Measurements from ENCODE around the gene USP25.

USP25 gene

GRCh38 chr21:15895142-15896106 is 165.6 kb downstream of the USP25 start:
- no peak for DNase-seq (ENCODE audit: low read depth, low spot score)
- no peak overlapping the region for H3K4me3 ChIP-seq (ENCODE audit: low read length)

- no peak for DNase-seq (ENCODE audit: low read depth, low spot score)
- no peak overlapping the region for H3K4me3 ChIP-seq (ENCODE audit: low read length)
These were observed 166.7 kb downstream of the USP25 start for GRCh38 chr21:15896501-15896900.

- no peak overlapping the region for H3K4me3 ChIP-seq (ENCODE audit: low read length)
- DNase-seq (ENCODE audit: low read depth, low spot score), result no peak
These were observed 174.6 kb downstream of the USP25 start for GRCh38 chr21:15904389-15904788.

- H3K4me3 ChIP-seq (ENCODE audit: low read length), result no peak overlapping the region
These were observed 178.4 kb downstream of the USP25 start for GRCh38 chr21:15908187-15908586.

GRCh38 chr21:15928196-15928595 is 198.4 kb downstream of the USP25 start:
- DNase-seq (ENCODE audit: low read depth, low spot score), result no peak
- no peak overlapping the region for H3K4me3 ChIP-seq (ENCODE audit: low read length)

More at GRCh38 chr21:15908187-15908586, 178.4 kb downstream of the USP25 start:
- no peak for DNase-seq (ENCODE audit: low read depth, low spot score)

GRCh38 chr21:15928686-15929425 is 199.1 kb downstream of the USP25 start:
- no peak for DNase-seq (ENCODE audit: low read depth, low spot score)
- H3K4me3 ChIP-seq (ENCODE audit: low read length), result no peak overlapping the region

GRCh38 chr21:15929536-15929935 is 199.8 kb downstream of the USP25 start:
- H3K4me3 ChIP-seq (ENCODE audit: low read length), result no peak overlapping the region
- DNase-seq (ENCODE audit: low read depth, low spot score), result no peak

All from Jurkat, Clone E6-1 (cell line).